ENCODE results near the gene MAP3K4. TPM values are rescaled to one million over a fixed set of nuclear protein-coding genes. Genes with fewer than 3 reads are reported as not detected.

MAP3K4 gene
- total and polyA plus RNA-seq, 4 experiments from 2014 or later = 5.7 to 90.1 (median 54.4) TPM

DNA sequence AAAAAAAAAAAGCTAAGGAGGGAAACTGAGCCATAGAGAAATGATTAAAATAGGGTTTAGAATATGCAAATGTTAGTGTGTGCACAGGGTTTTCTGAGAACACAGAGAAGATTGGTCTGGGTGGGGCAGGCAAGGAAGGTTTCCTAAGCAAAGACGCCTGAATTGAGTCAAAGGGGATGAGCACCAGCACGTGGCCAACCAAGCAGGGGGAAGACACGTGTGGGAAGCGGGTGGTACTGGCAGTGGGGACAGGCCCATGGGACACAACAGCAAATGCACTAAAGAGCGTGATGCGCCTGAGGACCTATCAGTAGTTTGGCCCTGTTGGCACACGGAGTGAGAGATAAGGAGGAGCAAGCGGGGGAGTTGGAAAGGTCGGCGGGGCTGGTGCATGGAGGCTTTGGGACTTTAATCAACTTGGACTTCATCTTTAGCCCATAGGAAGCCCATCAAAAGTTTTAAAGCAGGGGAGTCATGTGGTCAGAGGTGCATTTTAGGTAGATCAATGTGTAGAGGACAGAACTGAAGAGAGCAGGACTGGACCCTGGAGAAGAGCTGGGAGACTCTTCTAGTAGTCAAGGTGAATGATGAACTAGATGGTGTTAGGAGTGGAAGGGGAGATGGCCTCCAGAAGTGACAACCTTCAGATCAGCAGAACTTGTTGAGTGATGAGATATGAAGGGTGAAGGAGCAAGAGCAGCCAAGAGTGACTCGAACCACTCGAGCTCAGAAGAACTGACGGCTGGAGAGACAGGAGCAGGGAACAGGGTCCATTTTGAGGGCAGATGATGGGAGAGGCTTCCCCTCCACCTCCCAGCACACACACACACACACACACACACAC, 40.2 kb upstream of the MAP3K4 start:
- Histone ChIP-seq H3K36me3 (ENCODE audit: insufficient read depth, low read length) (no peaks in the 10 kb centered on the region), H3K4me3 (ENCODE audit: low read length in 2 of 2) (no peak overlapping the region), H3K27me3 (ENCODE audit: insufficient read depth, low read length) (no peaks in the 10 kb centered on the region), H3K27ac (ENCODE audit: low read depth, low read length) (no peak overlapping the region), H3K9me3 (ENCODE audit: control insufficient read depth in 1 of 2, low read length in 2 of 2) (no peaks in the 10 kb centered on the region), H3K4me1 (ENCODE audit: insufficient read depth, low read length) (no peaks in the 10 kb centered on the region)
- CTCF ChIA-PET (ENCODE audit: partially characterized antibody) = no interaction called here
- no peak for DNase-seq
- Mint-ChIP-seq H3K36me3 (no peaks in the 10 kb centered on the region), H3K9me3 (peaks cover 0 to 2% (median 0%) of the 10 kb centered on the region in 8 donors), H3K4me1 (no peaks in the 10 kb centered on the region), H3K27ac (peak overlapping the region in 1 of 7 donors; percentile 67), H3K27me3 (peaks cover 20 to 23% of the 10 kb centered on the region in 2 donors), H3K4me3 (no peak overlapping the region)
- POLR2A ChIA-PET (ENCODE audit: partially characterized antibody) = no interaction called here
- intact Hi-C loops (cut with micrococcal nuclease) = no loop called here

DNA sequence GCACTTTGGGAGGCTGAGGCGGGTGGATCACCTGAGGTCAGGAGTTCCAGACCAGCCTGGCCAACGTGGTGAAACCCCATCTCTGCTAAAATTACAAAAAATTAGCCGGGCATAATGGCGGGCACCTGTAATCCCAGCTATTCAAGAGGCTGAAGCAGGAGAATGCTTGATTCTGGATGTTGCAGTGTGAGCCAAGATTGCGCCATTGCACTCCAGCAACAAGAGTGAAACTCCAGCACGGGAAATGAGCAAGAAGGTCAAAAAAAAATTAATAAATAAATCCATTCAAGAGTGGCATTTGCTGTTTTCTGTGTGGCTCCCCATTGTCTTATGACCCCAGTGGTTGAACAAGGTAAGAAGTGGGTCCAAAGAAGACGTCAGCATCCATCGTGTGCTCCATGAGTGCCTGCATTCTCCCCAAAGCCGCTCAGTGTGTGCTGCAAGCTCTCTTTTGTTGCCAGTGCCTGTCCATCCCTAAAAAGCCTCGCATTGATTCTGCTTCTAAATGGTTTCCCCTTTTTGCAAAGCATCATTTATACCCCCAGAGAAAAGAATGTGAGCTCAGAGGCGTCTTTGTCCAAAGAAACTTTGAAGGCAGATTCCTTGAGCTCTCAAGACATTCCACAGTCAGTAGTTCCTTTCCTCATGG, 38.8 kb upstream of the MAP3K4 start:
- Mint-ChIP-seq H3K27me3 (peaks cover 20 to 23% of the 10 kb centered on the region in 2 donors), H3K9me3 (peaks cover 0 to 2% (median 0%) of the 10 kb centered on the region in 8 donors)

DNA sequence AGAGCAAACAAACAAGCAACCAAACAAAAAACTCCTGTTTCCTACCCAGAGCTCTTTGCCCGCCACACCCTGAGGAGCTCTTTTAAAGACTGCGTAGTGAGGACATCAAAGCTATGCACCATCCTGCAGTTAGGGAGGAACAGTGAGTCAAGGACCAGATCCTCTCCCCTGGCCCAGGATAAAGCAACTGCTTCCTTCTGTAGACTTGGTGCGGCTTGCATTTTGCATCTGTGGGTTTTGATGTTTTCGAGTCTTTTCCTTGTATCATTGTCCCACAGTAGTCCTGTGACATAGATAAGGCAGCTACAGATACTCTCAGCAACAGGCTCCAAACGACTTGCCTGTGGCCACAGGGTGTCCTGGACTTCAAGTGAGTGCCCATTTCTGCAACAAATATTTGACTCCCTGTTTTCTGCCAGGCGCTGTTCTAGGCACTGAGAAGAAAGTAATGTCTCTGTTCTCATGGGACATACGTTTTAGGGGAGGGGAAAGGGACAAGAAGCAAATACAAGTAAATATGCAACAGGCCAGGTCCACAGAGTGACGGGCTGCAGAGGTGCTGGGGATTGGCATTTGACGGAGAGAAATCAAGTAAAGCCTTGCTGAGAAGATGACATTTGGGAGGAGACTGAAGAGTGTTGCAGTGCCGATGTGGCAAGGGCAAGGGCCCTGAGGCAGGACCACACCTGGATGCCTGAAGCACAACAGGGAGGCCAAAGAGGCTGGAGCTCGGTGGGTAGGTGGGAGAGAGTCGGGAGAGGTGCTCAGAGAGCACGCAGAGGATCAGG, 35.9 kb upstream of the MAP3K4 start:
- H3K36me3 ChIP-seq (ENCODE audit: insufficient read depth, low read length) = no peaks in the 10 kb centered on the region
- no peak overlapping the region for H3K27ac ChIP-seq (ENCODE audit: low read depth, low read length)
- no peaks in the 10 kb centered on the region for H3K9me3 ChIP-seq (ENCODE audit: control insufficient read depth in 1 of 2, low read length in 2 of 2)
- CTCF ChIA-PET (ENCODE audit: partially characterized antibody) = interaction anchor here (0.9 kb wide), 1 partner anchor 417 kb away, joined by 3 read pairs; no protein-coding TSS in a partner anchor
- no peak overlapping the region for H3K4me3 Mint-ChIP-seq
- no peaks in the 10 kb centered on the region for H3K4me1 ChIP-seq (ENCODE audit: insufficient read depth, low read length)
- DNase-seq = no peak
- peaks cover 0 to 2% (median 0%) of the 10 kb centered on the region in 8 donors for H3K9me3 Mint-ChIP-seq
- H3K27me3 ChIP-seq (ENCODE audit: insufficient read depth, low read length) = no peaks in the 10 kb centered on the region
- no peak overlapping the region for H3K27ac Mint-ChIP-seq
- no peaks in the 10 kb centered on the region for H3K4me1 Mint-ChIP-seq
- no peaks in the 10 kb centered on the region for H3K36me3 Mint-ChIP-seq
- intact Hi-C loops (cut with micrococcal nuclease) = no loop called here
- H3K4me3 ChIP-seq (ENCODE audit: low read length in 2 of 2) = no peak overlapping the region
- POLR2A ChIA-PET (ENCODE audit: partially characterized antibody) = no interaction called here
- peaks cover 19 to 23% of the 10 kb centered on the region in 2 donors for H3K27me3 Mint-ChIP-seq

More for the DNA sequence above, 38.8 kb upstream of the MAP3K4 start:
- Mint-ChIP-seq H3K36me3 (no peaks in the 10 kb centered on the region), H3K27ac (no peak overlapping the region), H3K4me3 (no peak overlapping the region), H3K4me1 (no peaks in the 10 kb centered on the region)
- intact Hi-C loops (cut with micrococcal nuclease) = no loop called here
- no peak for DNase-seq
- Histone ChIP-seq H3K4me1 (ENCODE audit: insufficient read depth, low read length) (no peaks in the 10 kb centered on the region), H3K36me3 (ENCODE audit: insufficient read depth, low read length) (no peaks in the 10 kb centered on the region), H3K9me3 (ENCODE audit: control insufficient read depth in 1 of 2, low read length in 2 of 2) (no peaks in the 10 kb centered on the region), H3K27me3 (ENCODE audit: insufficient read depth, low read length) (no peaks in the 10 kb centered on the region), H3K4me3 (ENCODE audit: low read length in 2 of 2) (no peak overlapping the region), H3K27ac (ENCODE audit: low read depth, low read length) (no peak overlapping the region)
- CTCF ChIA-PET (ENCODE audit: partially characterized antibody) = no interaction called here
- POLR2A ChIA-PET (ENCODE audit: partially characterized antibody) = no interaction called here

DNA sequence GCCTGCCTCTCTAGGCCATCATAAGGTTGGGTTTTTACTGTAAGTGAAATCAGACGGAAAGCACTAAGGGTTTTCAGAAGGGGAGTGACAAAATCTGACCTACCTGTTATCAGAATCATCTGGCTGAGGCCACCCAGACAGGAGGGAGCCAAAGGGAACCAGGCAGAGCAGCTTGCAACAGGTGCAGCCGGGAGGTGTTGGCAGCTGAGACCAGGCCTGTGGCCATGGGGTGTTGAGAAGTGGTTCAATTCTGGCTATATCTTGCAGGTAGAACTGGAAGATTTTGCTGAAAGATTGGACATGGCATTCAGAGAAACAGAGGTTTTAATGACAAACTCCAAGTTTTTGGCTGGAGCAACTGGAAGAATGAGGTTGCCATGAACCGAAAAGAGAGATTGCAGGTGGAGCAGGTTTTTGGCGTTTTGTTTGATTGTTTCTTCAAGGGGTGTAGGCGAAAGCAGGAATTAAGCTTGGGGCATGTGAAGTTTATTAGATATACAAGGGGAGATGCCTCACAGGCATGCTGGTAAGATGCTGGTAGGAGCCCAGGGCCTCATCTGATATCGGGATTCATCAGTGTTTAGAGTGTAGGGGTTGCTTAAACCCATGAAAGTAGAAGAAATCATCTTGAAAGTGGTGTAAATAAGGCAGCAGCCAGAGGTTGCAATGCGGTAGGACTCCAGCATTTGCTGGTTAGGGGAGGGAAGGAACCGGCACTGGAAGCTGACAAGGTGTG, 35.1 kb upstream of the MAP3K4 start:
- no peaks in the 10 kb centered on the region for H3K36me3 ChIP-seq (ENCODE audit: insufficient read depth, low read length)
- Mint-ChIP-seq H3K27ac (no peak overlapping the region), H3K4me3 (no peak overlapping the region), H3K27me3 (peaks cover 19% of the 10 kb centered on the region in 2 donors), H3K9me3 (peaks cover 0 to 2% (median 0%) of the 10 kb centered on the region in 8 donors), H3K36me3 (no peaks in the 10 kb centered on the region), H3K4me1 (no peaks in the 10 kb centered on the region)
- DNase-seq = no peak
- no peaks in the 10 kb centered on the region for H3K27me3 ChIP-seq (ENCODE audit: insufficient read depth, low read length)
- intact Hi-C loops (cut with micrococcal nuclease) = no loop called here
- ChIA-PET POLR2A (ENCODE audit: partially characterized antibody) (no interaction called here), CTCF (ENCODE audit: partially characterized antibody) (interaction anchor here (1.0 kb wide), 3 partner anchors 12 to 414 kb away, joined by 3 read pairs; no protein-coding TSS in a partner anchor)
- no peak overlapping the region for H3K4me3 ChIP-seq (ENCODE audit: low read length in 2 of 2)
- no peaks in the 10 kb centered on the region for H3K9me3 ChIP-seq (ENCODE audit: control insufficient read depth in 1 of 2, low read length in 2 of 2)
- H3K27ac ChIP-seq (ENCODE audit: low read depth, low read length) = no peak overlapping the region
- no peaks in the 10 kb centered on the region for H3K4me1 ChIP-seq (ENCODE audit: insufficient read depth, low read length)

DNA sequence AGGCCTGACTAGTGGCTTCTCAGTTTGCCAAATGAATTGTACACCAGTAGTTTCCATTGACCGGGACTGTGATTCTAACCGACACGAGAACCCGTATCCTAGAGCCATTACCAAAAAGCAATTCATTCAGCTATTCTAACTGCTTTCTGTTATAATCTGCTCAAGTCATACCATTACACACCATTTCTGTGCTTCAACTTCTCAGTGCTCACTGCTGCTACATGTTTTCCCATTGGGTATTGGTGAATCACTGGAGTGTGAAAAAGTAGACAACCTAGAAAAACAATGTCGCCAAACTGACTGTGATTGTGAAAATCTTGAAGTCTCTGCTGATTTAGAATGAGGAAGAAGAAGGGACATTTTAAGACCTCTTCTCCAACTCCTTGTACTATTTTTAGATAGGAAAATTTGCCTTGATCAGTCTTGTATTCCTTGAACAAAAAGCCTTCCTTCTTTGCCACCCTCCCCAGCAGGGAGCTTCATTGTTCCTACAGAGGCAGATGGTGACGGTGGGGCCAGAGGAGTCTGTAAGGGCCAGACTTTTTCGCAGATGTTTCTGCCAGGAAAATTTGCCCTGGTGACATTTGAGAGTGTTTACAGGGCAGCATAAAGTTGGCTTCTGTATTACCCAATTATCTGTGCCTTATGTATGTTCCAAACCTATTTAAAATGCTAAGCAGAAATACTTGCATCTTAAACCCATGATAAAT, 31.7 kb upstream of the MAP3K4 start:
- H3K9me3 ChIP-seq (ENCODE audit: control insufficient read depth in 1 of 2, low read length in 2 of 2) = no peaks in the 10 kb centered on the region
- CTCF ChIA-PET (ENCODE audit: partially characterized antibody) = interaction anchor here (0.8 to 1.8 kb wide), 2 partner anchors 29 to 411 kb away, joined by 3 to 4 read pairs; no protein-coding TSS in a partner anchor
- no peaks in the 10 kb centered on the region for H3K36me3 ChIP-seq (ENCODE audit: insufficient read depth, low read length)
- H3K27ac ChIP-seq (ENCODE audit: low read depth, low read length) = no peak overlapping the region
- H3K4me3 ChIP-seq (ENCODE audit: low read length in 2 of 2) = no peak overlapping the region
- intact Hi-C loops (cut with micrococcal nuclease) = no loop called here
- Mint-ChIP-seq H3K9me3 (no peaks in the 10 kb centered on the region), H3K36me3 (no peaks in the 10 kb centered on the region), H3K27me3 (peaks cover 4 to 11% of the 10 kb centered on the region in 2 donors), H3K4me1 (no peaks in the 10 kb centered on the region), H3K4me3 (no peak overlapping the region), H3K27ac (no peak overlapping the region)
- no peaks in the 10 kb centered on the region for H3K27me3 ChIP-seq (ENCODE audit: insufficient read depth, low read length)
- no peak for DNase-seq
- POLR2A ChIA-PET (ENCODE audit: partially characterized antibody) = no interaction called here
- H3K4me1 ChIP-seq (ENCODE audit: insufficient read depth, low read length) = no peaks in the 10 kb centered on the region

DNA sequence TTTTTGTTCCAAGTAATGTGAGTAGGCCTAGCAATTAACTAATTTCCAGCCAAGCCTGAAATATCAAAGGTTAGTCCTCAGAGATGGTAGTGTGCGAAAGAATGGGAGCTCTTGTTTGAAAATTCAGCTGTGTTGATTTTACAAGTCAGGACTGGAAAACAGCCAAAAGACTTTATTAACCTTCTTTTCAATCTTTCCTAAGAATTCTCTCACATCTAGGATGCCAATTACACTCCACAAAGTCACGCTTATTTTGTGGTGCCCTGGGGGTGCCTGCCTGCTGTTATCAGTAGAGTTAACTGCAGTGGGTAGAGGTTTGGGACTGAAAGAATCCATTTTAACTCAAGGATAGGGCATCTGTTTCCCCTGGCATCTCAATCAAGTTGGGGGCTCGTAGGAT, 30.7 kb upstream of the MAP3K4 start:
- intact Hi-C loops (cut with micrococcal nuclease) = no loop called here
- CTCF ChIA-PET (ENCODE audit: partially characterized antibody) = interaction anchor here (1.8 kb wide), 1 partner anchor 410 kb away, joined by 4 read pairs; no protein-coding TSS in a partner anchor
- Mint-ChIP-seq H3K27me3 (peaks cover 3 to 6% of the 10 kb centered on the region in 2 donors), H3K4me3 (no peak overlapping the region), H3K27ac (no peak overlapping the region), H3K4me1 (no peaks in the 10 kb centered on the region), H3K9me3 (no peaks in the 10 kb centered on the region), H3K36me3 (no peaks in the 10 kb centered on the region)
- Histone ChIP-seq H3K4me3 (ENCODE audit: low read length in 2 of 2) (no peak overlapping the region), H3K4me1 (ENCODE audit: insufficient read depth, low read length) (no peaks in the 10 kb centered on the region), H3K27ac (ENCODE audit: low read depth, low read length) (no peak overlapping the region), H3K27me3 (ENCODE audit: insufficient read depth, low read length) (no peaks in the 10 kb centered on the region), H3K9me3 (ENCODE audit: control insufficient read depth in 1 of 2, low read length in 2 of 2) (no peaks in the 10 kb centered on the region), H3K36me3 (ENCODE audit: insufficient read depth, low read length) (no peaks in the 10 kb centered on the region)
- POLR2A ChIA-PET (ENCODE audit: partially characterized antibody) = no interaction called here
- no peak for DNase-seq

Data from CD4-positive, alpha-beta memory T cell (primary cell).